HG03378 (cell line): ENCODE data around the gene MYO3A.

Experiments
- ATAC-seq: cut with Tn5 transposase; IDR thresholded peaks from one replicate; pipeline ENCODE4 v1.9.1; 2021; ENCODE audit warnings: mild to moderate bottlenecking, moderate library complexity; ENCODE audit not compliant: unreplicated experiment

The MYO3A gene

DNA sequence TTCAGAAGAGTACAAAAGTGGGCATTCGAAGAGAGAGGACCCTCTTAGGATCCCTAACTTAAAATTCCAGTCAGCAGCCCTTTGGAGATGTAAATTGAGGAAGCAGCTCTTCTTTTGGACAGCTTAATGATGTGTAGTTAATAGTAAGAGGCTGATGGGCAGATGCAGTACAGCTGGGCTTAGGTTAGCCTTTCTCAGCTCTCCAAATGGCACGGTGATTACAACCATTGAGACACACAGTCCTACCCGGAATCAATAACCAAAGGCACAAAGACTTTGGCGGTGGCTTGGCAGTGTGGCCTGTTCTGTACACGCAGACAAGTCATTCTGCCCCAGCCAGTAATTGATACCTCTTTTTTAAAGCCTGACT is 309.3 kb downstream of the MYO3A start:
- no peak for ATAC-seq

- ATAC-seq = no peak
Observed at GRCh38 chr10:26249681-26250080, 315.7 kb downstream of the MYO3A start.

GRCh38 chr10:26251925-26252324 is 317.9 kb downstream of the MYO3A start:
- no peak for ATAC-seq

DNA sequence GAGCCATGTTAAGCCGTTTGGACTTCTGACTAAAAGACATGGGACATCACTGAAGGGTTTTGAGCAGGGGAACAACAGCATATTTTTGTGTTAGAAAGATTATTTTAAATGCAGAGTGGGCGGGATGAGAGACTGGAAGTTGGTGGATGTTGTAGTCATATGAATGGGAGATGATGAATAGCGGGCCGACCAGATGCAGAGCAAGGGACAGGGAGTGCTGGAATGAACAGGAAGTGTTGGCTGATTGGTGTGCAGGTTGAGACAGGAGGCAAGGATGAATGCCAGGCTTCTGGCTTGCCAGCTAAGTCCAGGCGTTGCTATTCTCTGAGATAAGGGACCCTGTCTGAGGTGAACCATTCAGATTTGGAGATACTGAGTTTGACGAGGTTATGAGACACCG is 320.6 kb downstream of the MYO3A start:
- no peak for ATAC-seq

DNA sequence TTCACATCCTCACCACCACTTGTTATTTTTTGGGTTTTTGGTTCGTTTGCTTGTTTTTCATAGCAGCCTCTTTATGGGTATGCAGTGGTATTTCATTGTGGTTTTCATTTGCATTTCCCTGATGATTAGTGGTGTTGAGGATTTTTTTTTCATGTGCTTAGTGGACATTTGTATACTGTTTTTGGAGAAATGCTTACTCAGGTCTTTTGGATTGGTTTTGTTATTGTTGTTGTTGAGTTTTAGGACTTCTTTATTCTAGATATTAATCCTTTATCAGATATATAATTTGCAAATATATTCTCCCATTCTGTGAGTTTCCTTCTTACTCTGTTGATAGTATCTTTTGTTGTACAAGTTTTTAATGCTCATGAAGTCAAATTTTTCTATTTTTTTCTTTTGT is 325.3 kb downstream of the MYO3A start:
- ATAC-seq = no peak
